Posterior vena cava (tissue), 2 donors: ENCODE data around the gene FRMD8. TPM values are rescaled to one million over a fixed set of nuclear protein-coding genes. Genes with fewer than 3 reads are reported as not detected.

Source experiments
- DNase-seq: peaks from one replicate; pipeline ENCODE4 v3.0.0-alpha.2; 2020; ENCODE audit warnings: low spot score
- intact Hi-C, 2 donors: fragments of 100-400 bp; cut with DNase I; formaldehyde crosslinking; loops; one replicate each; pipeline versions ENCODE4 v1.14.1 to v1.14.2; 2022 to 2023
- total RNA-seq, 2 donors: library from RNA; stranded (reverse); fragmentation: NEBNext Ultra II Directional; extraction: Animal tissue kit (Norgen Biotek cat#: 25700); gene quantifications; one replicate each; pipeline ENCODE4 v1.2.1, GENCODE V29; 2021
- donor health status: DM: yes; HTN: yes; CAD: no.
- donor health status: DM: yes; HTN: yes; CAD: no.

Gene FRMD8
- total RNA-seq, 2 donors from 2014 or later, result 19.0 to 20.7 TPM

DNA sequence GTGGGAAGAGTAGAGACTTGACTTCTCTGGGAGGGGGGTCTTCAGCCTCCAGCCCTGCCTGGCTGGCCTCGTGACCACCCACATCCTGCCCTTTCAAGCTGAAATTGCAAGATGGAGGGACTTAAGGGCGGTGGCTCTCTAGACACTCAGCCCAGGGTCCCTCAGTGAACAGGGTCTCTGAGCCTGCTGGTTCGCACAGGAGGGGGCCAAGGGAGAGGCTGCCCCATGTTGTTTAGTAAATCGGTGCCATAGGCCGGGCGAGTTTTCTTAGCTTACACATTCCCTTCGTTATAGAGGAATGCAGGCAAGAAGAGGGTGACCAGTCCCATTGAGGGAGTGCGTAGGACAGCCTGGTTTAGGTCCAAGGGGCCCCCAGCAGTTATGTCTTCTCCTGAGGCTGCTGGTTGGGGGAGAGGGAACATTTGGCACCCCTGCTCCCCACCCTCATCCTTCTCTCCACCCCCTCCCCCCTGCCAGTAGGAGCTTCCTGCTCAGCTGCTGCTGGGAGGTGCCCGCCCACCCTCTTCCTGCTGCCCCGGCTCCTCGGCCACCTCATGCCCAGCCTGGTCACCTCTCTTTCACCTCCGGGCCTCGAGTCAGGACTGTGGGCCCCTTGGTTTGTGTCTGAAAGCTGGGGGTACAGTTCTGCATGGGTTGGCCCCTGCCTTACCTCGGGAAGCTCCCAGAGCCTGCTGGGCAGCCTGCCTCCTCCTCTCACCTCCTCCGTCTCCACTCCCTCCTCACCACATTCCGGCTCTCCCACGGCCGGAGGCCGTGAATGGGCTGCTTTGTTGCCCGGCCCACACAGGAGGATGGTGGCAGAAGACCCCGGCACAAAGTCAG lies 3.9 kb downstream of the FRMD8 start:
- intact Hi-C loops, result no loop called here
- no peak for DNase-seq

DNA sequence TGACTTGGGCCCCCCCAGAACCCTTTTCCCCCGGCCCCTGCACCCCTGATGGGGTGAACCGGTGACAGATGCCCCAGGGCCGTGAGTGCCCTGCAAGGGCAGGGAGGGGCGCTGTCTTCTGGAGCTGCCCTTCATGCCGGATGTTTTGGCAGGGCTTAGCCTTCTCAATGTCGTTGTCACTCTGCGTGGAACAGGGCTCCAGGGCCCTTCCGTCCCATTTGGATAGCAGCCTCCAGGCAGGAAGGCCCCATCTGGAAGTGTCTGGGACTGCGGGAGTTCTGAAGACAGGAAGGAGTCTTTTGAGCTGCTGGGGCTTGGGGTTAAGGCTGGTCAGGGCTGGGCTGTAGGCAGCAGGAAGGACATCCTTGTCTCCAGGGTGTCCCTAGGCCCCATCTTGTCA lies 4.6 kb downstream of the FRMD8 start:
- intact Hi-C loops, result no loop called here
- no peak for DNase-seq

DNA sequence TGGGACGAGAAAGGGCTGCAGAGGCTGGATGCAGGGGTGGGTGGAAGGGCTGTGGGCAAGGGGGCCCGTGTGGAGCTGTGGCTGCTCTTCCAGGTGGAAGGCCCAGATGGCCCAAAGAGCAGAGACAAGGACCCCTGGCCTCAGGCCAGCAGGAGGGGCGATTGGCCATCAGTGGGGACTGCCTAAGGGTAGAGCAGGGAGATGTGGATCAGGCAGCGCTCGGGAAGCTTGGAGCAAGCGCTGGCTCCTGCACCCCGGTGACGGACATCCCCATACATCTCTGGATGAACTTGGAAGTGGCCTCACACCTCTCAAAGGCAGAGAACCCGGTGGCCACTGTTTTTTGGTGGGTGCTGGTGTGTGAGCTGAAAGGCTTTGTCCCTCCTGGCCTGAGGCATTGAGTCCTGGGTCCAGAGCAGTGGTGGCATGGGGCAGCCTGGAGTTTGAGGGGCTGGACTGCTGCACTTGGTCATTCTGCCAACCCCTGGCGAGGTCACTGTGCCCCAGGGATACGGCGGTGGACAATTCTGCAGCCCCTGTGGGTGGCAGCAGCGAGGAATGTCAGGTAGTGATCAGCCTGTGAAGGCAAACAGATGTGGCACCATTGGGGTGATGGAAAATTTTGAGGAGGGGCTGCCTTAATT lies 5.9 kb downstream of the FRMD8 start:
- no peak for DNase-seq
- intact Hi-C loops, result no loop called here

DNA sequence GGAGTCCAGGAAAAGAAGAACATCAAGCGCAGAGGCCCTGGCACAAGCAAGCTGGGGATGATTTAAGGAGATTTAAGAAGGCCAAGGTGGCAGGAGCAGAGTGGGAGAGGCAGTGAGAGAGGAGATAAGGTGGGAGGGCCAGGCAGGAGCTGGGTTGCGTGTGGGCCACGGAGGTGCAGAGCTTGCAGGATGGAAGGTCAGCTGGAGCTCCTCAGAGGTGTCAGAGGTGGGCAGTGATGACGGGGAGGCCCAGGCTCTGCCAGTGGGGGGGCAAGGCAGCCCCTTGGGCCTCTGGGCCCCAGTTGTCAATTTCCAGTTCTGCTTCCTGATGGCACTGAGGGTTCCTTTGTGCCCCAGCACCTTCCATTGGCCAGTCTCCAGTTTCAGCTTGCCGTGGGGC lies 6.5 kb downstream of the FRMD8 start:
- intact Hi-C loops, result no loop called here
- DNase-seq, result no peak

DNA sequence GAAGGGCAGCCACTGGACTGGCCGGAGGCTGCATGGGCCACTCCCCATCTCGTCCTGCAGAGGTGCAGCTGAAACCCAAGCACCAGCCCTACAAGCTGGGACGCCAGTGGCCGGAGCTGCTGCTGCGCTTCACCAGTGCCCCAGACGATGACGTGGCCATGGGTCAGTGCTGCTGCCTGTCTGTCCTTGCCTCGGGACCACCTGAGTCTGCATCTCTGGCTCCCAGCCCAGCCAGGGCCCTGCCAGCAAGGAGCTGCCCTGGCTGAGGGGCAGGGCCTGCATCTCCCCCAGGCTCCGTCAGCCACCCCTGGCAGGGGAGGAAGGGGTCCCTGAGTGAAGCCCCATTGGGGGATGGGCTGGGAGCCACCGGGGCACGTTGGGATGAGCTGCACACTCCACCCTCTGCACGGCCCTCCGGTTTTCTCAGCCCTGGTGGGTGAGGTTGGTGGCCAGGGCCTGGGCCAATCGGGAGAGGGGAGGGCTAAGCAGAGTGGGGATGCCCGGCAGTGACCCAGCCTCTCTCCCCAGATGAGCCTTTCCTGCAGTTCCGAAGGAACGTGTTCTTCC lies 7.2 kb downstream of the FRMD8 start:
- no peak for DNase-seq
- intact Hi-C loops, result no loop called here

DNA sequence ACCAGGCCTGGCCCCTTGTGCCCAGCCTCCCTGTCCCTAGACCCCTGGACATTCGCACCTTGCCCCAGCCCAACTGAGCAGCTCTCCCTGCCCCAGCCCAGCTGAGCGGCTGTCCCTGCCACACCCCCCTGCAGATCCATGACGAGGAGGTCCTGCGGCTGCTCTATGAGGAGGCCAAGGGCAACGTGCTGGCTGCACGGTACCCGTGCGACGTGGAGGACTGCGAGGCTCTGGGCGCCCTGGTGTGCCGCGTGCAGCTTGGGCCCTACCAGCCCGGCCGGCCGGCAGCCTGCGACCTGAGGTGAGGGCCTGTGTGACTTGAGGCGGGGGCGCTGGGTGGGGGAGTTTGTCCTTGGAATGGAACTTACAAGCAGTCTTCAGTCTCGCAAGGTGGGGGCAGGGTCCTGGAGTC lies 7.7 kb downstream of the FRMD8 start:
- intact Hi-C loops, result no loop called here
- no peak for DNase-seq

DNA sequence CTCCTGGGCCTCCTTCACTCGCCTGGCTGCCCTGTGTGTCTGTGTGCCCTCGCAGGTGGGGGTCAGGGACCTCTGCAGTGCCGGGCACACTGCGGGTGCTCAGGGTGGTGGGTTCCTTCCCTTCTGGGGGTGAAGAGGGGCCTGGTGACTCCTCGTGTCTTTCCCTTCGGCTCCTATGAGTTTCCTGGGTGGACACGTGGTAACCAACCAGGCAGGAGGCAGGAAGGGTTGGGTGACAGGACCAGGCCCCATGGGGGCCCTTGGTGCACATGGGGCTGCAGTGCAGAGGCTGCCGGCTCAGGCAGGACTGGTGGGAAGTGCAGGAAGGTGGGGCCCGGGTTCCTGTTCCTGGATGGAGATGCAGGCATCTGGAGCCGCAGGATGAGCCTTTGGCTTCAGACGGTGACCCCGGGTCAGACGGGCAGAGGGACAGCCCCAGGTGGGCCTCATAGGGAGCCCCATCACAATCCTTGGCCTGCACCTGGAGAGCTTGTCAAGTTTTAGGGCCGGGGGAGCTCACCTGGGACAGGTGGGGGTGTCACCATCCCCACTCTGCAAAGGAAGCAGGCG lies 9.6 kb downstream of the FRMD8 start:
- DNase-seq, result no peak
- intact Hi-C loops, result no loop called here

DNA sequence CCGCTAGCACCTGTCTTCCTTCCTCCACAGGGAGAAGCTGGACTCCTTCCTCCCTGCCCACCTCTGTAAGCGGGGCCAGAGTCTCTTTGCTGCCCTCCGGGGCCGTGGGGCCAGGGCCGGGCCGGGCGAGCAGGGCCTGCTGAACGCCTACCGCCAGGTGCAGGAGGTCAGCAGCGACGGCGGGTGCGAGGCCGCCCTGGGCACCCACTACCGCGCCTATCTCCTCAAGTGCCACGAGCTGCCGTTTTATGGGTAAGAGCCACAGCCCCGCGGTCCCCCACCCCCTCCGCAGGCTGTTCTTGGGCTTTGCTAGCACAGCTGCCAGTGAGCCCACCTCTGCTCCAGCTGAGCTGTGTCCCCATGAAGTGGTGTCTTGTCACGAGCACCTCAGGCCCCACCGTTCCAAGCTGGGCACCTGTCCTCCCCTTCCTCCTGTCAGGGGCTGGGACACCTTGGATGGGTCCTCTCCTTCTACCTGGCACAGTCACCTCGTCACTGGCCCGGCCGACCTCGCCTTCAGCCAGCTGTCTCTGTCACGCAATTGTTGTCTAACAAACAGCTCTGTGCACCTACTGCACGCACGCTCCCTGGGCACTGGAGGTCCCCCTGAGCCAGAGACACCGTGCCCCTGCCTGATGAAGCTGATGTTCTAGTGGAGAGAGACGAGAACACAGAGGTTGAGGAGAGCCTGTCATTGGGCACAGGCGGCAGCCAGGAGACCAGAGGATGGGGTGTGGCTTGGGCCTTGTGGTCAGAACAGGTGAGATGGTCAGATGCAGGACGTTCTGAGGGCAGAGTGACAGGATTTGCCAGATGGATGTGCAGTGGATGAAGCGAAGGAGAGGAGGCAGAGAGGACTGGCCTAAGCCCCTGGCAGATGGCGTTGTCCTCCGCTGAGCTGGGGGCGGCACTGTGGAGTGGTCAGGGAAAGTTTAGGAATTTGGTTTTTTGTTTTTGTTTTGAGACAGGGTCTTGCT lies 10.6 kb downstream of the FRMD8 start:
- intact Hi-C loops, result no loop called here
- no peak for DNase-seq

DNA sequence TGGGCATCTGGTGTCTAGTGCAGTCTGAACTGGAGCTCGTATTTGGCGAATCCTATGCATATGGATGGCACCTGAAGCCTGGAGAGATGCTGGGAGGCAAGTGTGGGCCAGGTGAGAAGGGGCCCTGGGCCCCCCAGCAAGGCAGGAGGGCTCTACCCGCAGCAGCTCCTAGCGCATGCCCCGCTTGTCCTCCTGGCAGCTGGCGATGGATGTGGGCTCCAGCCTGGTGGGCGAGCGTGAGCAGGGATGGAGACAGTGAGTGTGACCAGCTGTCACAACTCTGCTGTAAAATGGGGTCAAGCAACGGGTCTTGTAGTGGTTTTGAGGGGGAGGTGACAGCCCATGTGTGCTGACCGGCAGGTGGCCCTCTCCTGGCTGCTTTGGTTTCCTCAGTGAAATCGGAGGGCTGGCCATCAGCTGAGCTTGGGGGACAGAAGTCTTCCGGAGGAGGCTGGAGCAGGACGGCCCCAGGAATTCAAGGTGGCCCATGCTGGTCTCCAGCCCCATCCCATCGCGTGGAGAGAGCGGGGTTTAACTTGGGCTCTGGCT lies 12.0 kb downstream of the FRMD8 start:
- intact Hi-C loops, result no loop called here
- DNase-seq, result no peak

DNA sequence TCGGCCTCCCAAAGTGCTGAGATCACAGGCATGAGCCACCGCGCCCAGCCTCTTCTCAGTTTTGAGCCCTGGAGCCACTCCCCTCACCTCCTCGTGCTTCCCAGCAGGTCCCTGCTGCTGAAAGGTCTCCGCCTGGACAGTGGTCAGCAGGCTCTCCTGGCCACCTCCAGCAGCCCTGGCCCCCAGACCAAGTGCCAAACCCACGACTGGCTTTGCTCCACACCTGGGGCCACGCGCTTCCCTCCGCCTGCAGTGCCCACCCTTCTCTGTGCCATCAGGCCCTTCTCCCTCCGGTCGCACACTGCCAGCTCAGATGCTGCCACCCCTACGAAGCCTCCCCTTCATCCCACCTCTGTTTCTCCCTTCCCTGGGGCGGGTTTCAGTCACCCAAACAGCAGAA lies 12.8 kb downstream of the FRMD8 start:
- no peak for DNase-seq
- intact Hi-C loops, result no loop called here

DNA sequence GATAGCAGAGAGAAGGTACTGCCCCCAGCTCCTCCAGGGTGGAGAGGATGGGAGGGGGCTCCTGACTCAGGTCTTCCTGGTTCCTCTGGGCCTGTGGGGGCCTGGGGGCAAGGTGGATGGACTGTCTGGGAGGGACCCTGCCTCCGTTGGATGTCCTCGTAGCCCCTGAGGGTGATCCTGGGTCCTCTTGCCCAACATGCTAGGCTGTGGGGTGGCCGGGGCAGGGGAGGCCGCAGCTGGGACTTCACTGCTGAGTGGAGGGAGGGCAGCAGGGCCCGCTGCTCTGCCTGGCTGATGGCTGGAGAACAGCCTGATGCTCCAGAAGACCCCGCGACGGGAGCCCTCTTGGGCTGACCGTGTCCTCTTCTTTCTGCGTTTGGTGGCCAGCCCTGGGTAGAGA lies 13.4 kb downstream of the FRMD8 start:
- intact Hi-C loops, result no loop called here
- DNase-seq, result no peak

DNA sequence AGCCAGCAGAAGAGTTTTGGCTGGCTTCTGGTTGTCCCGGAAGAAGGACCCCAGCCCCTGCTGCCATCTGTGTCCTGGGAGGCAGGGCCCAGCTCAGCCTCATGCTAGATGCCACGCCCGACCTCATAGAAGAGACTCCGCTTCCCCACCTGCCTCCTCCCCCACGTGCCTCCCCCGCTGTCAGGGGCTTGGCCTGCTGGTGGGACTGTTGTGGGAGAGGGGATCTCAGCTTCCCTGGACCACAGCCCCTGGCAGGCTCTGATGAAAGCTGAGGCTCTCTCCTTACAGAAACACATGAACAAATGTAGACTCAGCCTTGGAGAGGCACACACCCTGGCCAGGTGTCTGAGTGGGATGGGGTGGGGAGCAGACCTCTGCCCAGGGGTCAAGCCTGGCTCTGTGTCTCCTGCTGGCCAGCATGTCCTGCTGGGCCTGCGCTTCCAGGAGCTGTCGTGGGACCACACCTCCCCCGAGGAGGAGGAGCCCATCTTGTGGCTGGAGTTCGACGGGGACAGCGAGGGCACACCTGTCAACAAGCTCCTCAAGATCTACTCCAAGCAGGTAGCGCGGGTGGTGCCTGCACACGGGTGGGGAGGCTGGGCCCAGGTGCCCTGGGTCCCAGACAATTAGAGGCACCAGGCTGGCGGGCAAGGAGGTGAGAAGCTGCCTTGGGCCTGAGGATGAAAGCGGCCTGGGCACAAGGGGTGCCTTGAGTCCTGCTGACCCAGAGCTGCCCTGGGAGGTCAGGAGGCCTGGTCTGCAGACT lies 14.1 kb downstream of the FRMD8 start:
- intact Hi-C loops, result no loop called here
- no peak for DNase-seq

DNA sequence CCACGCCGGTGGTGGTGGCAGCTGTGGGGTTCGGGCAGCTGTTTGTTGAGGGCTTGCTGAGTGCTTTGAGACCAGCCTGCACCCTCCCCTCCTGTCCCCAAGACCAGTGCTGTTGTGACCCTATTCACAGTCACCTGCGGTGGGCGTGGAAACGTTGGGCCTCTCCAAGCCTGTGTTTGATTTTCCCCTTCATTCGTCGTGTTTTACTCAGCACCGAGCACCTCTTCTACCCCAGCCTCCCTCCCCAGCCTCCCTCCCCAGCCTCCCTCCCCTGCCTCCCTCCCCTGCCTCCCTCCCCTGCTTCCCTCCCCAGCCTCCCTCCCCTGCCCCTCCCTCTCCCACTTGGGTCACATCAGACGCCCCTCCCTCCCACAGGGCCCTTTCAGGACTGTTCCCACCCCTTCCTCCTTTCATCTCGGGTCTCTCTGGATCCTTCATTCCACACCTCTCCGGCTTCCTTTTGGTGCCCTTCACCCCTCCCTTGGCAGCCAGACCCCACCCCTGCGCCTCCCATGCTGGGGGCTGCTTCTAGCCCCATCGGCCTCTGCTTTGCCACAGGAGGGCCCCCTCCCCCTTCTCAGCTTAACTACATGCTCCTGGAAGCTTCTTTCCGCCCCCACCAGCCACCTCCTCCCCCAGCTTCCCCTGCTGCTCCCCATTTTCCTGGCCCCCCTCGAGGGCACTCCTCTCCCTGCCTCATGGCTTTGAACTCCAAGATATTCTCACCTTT lies 14.8 kb downstream of the FRMD8 start:
- DNase-seq, result no peak
- intact Hi-C loops, result no loop called here

DNA sequence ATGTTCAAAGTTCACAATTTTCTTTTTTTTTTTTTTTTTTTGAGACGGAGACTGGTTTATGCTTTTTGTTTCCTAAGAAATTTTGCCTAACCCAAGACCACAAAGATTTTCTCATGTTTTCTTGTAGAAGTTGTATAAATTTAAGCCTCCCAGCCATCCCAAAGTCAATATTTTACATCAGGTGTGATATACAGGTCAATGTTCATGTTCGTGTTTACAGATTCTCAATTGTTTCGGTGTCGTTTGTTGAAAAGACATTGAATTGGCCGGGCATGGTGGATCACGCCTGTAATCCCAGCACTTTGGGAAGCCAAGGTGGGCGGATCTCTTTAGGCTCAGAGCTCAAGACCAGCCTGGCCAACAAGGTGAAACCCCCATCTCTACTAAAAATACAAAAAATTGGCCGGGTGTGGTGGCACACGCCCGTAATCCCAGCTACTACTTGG lies 15.4 kb downstream of the FRMD8 start:
- intact Hi-C loops, result no loop called here
- no peak for DNase-seq

DNA sequence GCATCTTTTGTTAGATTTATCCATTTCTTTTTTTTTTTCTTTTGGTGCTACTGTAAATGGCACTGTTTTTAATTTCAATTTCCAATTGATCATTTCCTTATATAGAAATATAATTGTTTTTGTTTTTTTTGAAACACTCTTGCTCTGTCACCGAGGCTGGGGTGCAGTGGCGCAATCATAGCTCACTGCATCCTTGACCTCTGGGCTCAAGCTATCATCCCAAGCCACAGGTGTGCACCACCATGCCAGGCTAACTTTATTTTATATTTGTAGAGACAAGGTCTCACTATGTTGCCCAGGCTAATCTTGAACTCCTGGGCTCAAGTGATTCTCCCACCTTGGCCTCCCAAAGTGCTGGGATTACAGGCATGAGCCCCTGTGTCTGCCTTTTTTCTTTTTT lies 16.4 kb downstream of the FRMD8 start:
- intact Hi-C loops, result no loop called here
- DNase-seq, result no peak

DNA sequence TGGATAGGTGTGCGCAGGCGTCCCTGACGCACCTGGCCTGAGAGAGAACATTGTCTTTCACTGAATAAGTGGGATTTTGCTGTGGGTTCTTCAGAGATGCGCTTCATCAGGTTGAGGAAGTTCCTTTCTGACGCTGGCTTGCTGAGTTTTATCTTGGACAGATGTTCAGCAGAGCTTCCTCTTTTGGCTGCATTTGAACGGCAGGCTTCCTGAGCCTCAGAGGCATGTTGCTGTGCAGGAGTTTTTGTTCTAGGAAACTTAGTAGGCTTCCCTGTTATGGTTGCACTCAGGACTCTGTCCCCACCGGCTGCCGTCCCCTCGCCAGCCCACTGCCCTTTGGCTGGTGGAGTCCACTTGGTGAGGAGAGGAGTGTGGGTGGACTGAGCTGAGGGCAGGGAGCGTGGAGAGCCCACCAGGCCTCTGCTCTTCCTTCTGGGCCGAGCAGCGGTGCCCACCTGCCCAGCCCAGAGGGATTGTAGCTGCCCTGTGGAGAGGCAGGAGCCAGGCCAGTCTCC lies 17.2 kb downstream of the FRMD8 start:
- DNase-seq, result no peak
- intact Hi-C loops, result no loop called here

DNA sequence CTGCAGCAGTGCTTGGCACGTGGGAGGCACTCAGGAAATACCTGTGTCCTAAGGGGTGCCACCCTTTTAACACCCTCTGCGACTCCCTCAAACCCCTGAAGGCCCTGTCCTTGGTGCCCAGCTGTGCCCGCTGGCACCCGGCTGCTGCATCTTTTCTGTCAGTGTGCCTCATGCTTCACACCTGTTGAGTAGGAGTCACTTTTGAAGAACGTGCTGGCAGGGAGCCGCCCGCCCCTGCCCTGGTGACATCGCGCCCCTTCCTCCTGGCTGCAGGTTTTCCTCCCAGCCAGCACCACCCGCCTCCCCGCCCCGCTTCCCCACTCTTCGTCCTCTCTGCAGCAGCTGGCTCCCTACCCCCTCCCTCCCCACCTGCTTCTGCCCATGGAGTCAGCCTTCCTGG lies 17.8 kb downstream of the FRMD8 start:
- no peak for DNase-seq
- intact Hi-C loops, result no loop called here
